ENCODE measurements around the gene TLE4.

DNA sequence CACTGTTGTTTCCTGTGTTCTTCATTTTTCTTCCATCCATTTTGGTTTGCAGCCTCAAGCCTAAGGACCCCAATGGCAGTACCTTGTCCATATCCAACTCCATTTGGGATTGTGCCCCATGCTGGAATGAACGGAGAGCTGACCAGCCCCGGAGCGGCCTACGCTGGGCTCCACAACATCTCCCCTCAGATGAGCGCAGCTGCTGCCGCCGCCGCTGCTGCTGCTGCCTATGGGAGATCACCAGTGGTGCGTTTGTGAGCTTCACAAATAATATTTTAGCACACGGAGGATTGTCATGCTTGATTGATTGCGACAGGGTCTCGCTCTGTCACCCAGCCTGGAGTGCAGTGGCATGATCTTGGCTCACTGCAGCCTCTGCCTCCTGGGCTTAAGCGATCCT, 136.8 kb downstream of the TLE4 start:
- TF ChIP-seq, protein P1, sequence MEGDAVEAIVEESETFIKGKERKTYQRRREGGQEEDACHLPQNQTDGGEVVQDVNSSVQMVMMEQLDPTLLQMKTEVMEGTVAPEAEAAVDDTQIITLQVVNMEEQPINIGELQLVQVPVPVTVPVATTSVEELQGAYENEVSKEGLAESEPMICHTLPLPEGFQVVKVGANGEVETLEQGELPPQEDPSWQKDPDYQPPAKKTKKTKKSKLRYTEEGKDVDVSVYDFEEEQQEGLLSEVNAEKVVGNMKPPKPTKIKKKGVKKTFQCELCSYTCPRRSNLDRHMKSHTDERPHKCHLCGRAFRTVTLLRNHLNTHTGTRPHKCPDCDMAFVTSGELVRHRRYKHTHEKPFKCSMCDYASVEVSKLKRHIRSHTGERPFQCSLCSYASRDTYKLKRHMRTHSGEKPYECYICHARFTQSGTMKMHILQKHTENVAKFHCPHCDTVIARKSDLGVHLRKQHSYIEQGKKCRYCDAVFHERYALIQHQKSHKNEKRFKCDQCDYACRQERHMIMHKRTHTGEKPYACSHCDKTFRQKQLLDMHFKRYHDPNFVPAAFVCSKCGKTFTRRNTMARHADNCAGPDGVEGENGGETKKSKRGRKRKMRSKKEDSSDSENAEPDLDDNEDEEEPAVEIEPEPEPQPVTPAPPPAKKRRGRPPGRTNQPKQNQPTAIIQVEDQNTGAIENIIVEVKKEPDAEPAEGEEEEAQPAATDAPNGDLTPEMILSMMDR (IDR thresholded peaks at IDR 0.05), result no peak
- TF ChIP-seq POLR2A (IDR thresholded peaks at IDR 0.05), result no peak

All from esophagus squamous epithelium (tissue), 4 donors.